Cardiac fibroblast (primary cell): ENCODE measurements around the gene TCF7L1.
"Not testable (repeated sequence)": the region's sequence is repeated elsewhere in the genome, so short reads cannot be mapped to it uniquely, and the experiment has no call there.

Experiments
- DNase-seq, 2 donors: peaks; one replicate each; pipeline versions ENCODE4 v3.0.0 to v3.0.0-alpha.2; 2010; ENCODE audit warnings: low read depth in 2 of 2
- H3K4me3 ChIP-seq, 2 donors: replicated peaks in 1 of 2; 1 replicate in 1 of 2; 2 replicates in 1 of 2; pipeline ENCODE4 v1.5.1; 2011; ENCODE audit warnings: low read depth in 2 of 2, low read length in 2 of 2, mild to moderate bottlenecking in 2 of 2, moderate library complexity in 1 of 2
- TF ChIP-seq, protein P1 (sequence below): IDR thresholded peaks from one replicate; pipeline ENCODE4 v1.5.1; 2011; ENCODE audit warnings: low read depth, mild to moderate bottlenecking, low read length, inconsistent platforms

The TCF7L1 gene

DNA sequence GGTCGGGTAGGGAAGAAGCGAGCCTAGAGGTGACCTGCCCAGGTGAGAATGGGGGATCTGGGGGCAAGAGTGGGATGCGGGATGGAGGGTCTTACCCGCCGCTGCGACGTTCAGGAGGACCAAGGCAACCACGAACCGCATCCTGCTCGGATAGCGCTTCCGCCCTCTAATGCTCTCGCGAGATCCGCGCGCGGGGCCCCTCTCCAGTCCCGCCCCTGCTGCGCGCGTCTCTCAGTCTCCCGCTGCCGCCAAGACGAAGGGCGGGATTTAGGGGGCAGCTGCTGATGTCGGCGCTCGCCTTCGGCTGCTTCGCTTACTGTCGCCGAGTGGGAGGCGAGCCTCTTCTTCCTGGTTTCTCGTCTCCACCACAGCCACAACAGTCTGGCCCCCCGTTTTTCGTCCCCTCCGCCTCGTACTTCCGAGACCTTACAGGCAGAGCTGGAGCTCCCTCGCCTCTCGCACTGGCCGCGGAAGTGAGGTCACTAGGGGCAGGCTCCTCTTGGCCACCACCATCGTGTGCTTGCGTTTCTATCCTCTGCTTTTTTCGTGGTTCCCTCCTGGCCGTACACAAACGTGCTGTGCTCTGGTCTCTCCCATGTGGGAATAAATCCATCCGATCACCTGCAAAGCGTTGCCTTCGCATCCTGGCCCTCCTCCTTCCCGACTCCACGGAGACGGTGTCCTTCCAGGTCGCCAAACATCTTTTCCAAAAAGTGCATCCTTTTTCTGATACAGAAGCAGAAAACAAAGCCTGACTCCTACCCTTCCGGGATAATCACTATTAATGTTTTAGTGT, 194.8 kb downstream of the TCF7L1 start, which contains the start of gene TGOLN2:
TSS of gene TGOLN2 (minus strand) at position 168 of the 796 bp plus-strand sequence. CDS start at position 141, 27 bp downstream.
- peak; percentile 92 to 93 for DNase-seq
- H3K4me3 ChIP-seq, result peak within 1 kb of the TSS; percentile 79 to 85
- TF ChIP-seq, protein P1, sequence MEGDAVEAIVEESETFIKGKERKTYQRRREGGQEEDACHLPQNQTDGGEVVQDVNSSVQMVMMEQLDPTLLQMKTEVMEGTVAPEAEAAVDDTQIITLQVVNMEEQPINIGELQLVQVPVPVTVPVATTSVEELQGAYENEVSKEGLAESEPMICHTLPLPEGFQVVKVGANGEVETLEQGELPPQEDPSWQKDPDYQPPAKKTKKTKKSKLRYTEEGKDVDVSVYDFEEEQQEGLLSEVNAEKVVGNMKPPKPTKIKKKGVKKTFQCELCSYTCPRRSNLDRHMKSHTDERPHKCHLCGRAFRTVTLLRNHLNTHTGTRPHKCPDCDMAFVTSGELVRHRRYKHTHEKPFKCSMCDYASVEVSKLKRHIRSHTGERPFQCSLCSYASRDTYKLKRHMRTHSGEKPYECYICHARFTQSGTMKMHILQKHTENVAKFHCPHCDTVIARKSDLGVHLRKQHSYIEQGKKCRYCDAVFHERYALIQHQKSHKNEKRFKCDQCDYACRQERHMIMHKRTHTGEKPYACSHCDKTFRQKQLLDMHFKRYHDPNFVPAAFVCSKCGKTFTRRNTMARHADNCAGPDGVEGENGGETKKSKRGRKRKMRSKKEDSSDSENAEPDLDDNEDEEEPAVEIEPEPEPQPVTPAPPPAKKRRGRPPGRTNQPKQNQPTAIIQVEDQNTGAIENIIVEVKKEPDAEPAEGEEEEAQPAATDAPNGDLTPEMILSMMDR, result no peak

DNA sequence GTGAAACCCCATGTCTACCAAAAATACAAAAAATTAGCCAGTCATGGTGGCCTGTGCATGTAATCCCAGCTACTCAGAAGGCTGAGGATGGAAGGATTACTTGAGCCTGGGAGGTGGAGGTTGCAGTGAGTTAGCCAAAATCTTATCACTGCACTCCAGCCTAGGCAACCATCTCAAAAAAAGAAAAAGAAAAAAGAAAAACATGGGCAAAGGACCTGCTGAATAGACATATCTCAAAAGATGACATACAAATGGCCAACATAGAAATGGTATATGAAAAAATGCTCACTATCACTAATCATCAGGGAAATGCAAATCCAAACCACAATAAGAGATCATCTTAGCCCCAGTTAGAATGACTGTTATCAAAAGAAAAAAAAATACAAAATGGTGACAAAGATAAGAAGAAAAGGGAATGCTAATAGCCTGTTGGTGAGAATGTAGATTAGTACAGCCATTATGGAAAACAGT, 196.0 kb downstream of the TCF7L1 start:
- DNase-seq, result no peak
- TF ChIP-seq, protein P1, result no peak
- H3K4me3 ChIP-seq, result no peak overlapping the region

DNA sequence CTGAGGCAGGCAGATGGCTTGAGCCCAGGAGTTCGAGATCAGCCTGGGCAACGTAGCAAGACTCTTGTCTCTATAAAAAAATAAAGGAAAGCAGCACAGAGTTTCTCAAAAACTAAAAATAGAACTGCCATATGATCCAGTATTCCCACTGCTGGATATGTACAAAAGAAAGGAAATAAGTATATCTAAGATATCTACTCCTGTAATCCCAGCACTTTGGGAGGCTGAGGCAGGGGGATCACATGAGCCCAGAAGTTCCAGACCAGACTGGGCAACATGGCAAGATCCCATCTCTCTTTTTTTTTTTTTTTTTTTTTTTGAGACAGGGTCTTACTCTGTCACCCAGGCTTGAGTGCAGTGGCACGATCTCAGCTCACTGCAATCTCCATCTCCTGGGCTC, 196.5 kb downstream of the TCF7L1 start:
- not testable (repeated sequence) for DNase-seq, H3K4me3 ChIP-seq

DNA sequence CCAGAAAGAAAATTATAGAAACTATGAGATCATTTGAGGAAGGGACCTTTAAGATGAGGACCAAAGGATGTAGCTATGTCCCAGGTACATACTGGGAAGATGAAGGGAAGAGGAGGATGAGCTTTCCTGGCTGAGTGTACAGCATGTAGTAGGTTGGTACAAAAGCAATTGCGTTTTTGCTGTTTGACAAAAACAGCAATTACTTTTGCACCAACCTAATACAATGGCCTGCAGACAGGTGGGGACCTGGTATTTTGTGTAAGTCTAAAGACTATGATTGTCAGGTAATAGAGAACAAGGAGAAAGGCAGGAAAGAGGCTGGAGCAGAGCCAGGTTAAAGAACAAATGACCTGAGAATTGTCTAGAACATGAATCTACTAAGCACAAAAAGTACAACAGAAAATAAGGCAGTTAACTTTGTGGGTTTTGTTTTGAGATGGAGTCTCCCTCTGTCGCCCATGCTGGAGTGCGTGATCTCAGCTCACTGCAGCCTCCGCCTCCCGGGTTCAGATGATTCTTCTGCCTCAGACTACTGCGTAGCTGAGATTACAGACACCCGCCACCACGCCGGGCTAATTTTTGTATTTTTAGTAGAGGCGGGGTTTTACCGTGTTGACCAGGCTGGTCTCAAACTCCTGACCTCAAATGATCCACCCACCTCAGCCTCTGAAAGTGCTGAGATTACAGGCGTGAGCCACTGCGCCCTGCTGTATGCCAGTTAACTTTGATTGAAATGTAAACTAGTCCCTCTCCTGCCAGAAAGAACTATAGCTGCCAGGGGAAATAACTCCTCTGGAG, 197.8 kb downstream of the TCF7L1 start:
- TF ChIP-seq, protein P1, result no peak

DNA sequence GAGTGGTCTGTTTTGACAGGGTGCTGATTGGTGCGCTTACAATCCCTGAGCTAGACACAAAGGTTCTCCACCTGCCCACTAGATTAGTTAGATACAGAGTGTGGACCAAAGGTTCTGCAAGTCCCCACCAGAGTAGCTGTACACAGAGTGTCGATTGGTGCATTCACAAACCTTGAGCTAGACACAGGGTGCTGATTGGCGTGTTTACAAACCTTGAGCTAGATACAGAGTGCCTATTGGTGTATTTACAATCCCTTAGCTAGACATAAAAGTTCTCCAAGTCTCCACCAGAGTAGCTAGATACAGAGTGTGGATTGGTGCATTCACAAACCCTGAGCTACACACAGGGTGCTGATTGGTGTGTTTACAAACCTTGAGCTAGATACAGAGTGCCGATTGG, 200.7 kb downstream of the TCF7L1 start:
- not testable (repeated sequence) for H3K4me3 ChIP-seq, DNase-seq

More for the DNA sequence above, 197.8 kb downstream of the TCF7L1 start:
- no peak overlapping the region for H3K4me3 ChIP-seq
- no peak for DNase-seq

DNA sequence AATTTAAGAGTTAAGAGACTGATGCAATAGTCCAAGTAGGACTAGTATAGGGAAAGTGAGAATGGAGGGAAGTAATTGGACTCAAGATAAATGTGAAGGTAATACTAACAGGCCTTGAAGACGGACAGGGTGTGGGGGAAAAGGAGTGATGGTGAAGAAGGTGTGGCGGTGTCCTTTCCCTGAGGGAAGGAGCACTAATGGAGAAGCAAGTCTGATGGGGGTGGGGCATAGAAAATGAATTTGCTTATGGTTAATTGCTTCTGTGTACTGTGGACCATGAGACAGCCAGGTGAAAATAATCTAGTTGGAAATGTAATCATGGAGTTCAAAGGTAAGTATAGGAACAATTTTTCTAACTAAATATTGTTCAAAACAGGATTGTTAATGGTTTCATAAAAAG, 201.7 kb downstream of the TCF7L1 start:
- no peak overlapping the region for H3K4me3 ChIP-seq
- TF ChIP-seq, protein P1, result no peak
- no peak for DNase-seq

DNA sequence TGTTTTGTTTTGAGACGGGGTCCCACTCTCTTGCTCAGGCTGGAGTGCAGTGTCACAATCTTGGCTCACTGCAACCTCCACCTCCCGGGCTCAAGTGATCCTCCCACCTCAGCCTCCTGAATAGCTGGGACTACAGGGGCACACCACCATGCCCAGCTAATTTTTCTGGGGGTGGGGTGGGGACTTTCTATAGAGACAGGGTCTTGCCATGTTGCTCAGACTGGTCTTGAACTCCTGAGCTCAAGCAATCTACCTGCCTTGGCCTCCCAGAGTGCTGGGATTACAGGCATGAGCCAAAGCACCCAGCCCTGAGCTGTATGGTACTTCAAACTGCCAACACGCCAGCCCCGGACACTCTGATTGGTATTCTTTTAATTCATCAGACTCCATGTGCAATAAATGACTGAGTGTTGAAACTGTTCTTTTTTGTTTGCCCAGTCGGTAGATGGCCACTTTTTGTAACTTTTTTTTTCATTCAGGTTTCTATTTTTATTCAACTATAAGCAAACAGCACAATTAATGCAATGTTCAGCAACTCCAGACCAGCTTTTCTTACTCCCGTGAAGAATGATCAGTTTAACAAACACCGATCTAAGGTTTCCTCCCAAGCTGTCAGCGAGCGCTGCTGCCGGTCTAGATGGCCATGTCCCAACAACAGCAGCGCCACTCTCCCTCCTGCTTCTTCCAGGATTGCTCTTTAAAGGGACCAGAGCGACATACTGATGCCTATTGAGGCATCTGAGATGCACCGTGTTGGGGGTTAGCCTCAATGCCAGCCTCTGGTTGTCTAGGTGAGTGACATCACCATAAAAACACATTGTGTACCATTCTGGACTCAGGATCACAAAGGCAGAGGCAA, 207.1 kb downstream of the TCF7L1 start:
- H3K4me3 ChIP-seq, result no peak overlapping the region
- DNase-seq, result peak in 1 of 2 donors; percentile 9
- TF ChIP-seq, protein P1, result no peak
